WTC11 (cell line): ENCODE results near the gene SPEN. TPM values are rescaled to one million over a fixed set of nuclear protein-coding genes. Genes with fewer than 3 reads are reported as not detected.

Experiments used
- ATAC-seq: fragments of 200-7000 bp; cut with Tn5 transposase; 2 replicates; pipeline ENCODE4 v1.10.0; 2021; ENCODE audit warnings: mild to moderate bottlenecking, moderate library complexity
- CTCF ChIA-PET: fragments of 300-600 bp; sonication (Branson Sonifier 250); formaldehyde crosslinking; loops from one replicate; lab custom pipeline; 2021; ENCODE audit warnings: antibody characterized with exemption; lab: Charles Lee
- POLR2A ChIA-PET: fragments of 350-600 bp; sonication (Branson Sonifier 250); formaldehyde crosslinking; loops from one replicate; lab custom pipeline; 2021; ENCODE audit warnings: antibody characterized with exemption; lab: Charles Lee
- DNase-seq: peaks from one replicate; pipeline ENCODE4 v3.0.0; 2021; ENCODE audit warnings: low spot score
- H3K27ac Mint-ChIP-seq: 2 replicates; pipeline ENCODE4 v1.8.0; 2021; ENCODE audit warnings: mixed read lengths
- H3K27me3 Mint-ChIP-seq: 2 replicates; pipeline ENCODE4 v1.8.0; 2021; ENCODE audit warnings: low read depth, mild to moderate bottlenecking, moderate library complexity, mixed read lengths
- H3K36me3 Mint-ChIP-seq: 2 replicates; pipeline ENCODE4 v1.8.0; 2021; ENCODE audit warnings: mixed read lengths
- H3K4me1 Mint-ChIP-seq: 2 replicates; pipeline ENCODE4 v1.8.0; 2022; ENCODE audit warnings: mixed read lengths
- H3K4me3 Mint-ChIP-seq: 2 replicates; pipeline ENCODE4 v1.8.0; 2021; ENCODE audit warnings: mild to moderate bottlenecking, moderate library complexity, mixed read lengths
- H3K9me3 Mint-ChIP-seq: 2 replicates; pipeline ENCODE4 v1.8.0; 2021; ENCODE audit warnings: mixed read lengths
- ATF1 ChIP-seq: sonication (generic); formaldehyde crosslinking; IDR thresholded peaks from 2 replicates; pipeline ENCODE4 v1.8.1; 2023; ENCODE audit warnings: mild to moderate bottlenecking, moderate library complexity, missing genetic modification reagents
- ATF2 ChIP-seq: sonication (generic); formaldehyde crosslinking; IDR thresholded peaks from 2 replicates; pipeline ENCODE4 v1.8.1; 2022; ENCODE audit warnings: low read depth, missing genetic modification reagents, borderline replicate concordance
- ATF3 ChIP-seq: sonication (generic); formaldehyde crosslinking; conservative IDR thresholded peaks from 2 replicates; pipeline ENCODE4 v1.8.1; 2022; ENCODE audit warnings: mild to moderate bottlenecking, missing genetic modification reagents
- ETV6 ChIP-seq: sonication (generic); formaldehyde crosslinking; IDR thresholded peaks from 2 replicates; pipeline ENCODE4 v1.8.1; 2022; ENCODE audit warnings: mild to moderate bottlenecking, missing genetic modification reagents
- FOXP4 ChIP-seq: sonication (generic); formaldehyde crosslinking; IDR thresholded peaks from 2 replicates; pipeline ENCODE4 v1.8.0; 2022; ENCODE audit warnings: mild to moderate bottlenecking, missing genetic modification reagents
- GABPB1 ChIP-seq: sonication (generic); formaldehyde crosslinking; IDR thresholded peaks from 2 replicates; pipeline ENCODE4 v1.8.1; 2023; ENCODE audit warnings: mild to moderate bottlenecking, missing genetic modification reagents
- HMGA2 ChIP-seq: fragments of 250-450 bp; sonication (Bioruptor Pico); IDR thresholded peaks from 2 replicates; pipeline ENCODE4 v1.4.0; 2021; ENCODE audit warnings: mild to moderate bottlenecking, moderate library complexity
- HMGXB4 ChIP-seq: sonication (generic); formaldehyde crosslinking; IDR thresholded peaks from 2 replicates; pipeline ENCODE4 v1.8.1; 2023; ENCODE audit warnings: mild to moderate bottlenecking, moderate library complexity, missing genetic modification reagents
- IRF2 ChIP-seq: sonication (generic); formaldehyde crosslinking; IDR thresholded peaks from 2 replicates; pipeline ENCODE4 v1.8.0; 2022; ENCODE audit warnings: low read depth, missing genetic modification reagents, borderline replicate concordance
- JUN ChIP-seq: sonication (generic); formaldehyde crosslinking; IDR thresholded peaks from 2 replicates; pipeline ENCODE4 v1.8.0; 2023; ENCODE audit warnings: mild to moderate bottlenecking, missing genetic modification reagents
- MAX ChIP-seq: sonication (generic); formaldehyde crosslinking; IDR thresholded peaks from 2 replicates; pipeline ENCODE4 v1.8.0; 2022; ENCODE audit warnings: mild to moderate bottlenecking, missing genetic modification reagents
- NFATC4 ChIP-seq: fragments of 250-450 bp; sonication (Bioruptor Pico); IDR thresholded peaks from 2 replicates; pipeline ENCODE4 v1.9.0; 2021; ENCODE audit warnings: mild to moderate bottlenecking
- SP1 ChIP-seq: sonication (generic); formaldehyde crosslinking; conservative IDR thresholded peaks from 2 replicates; pipeline ENCODE4 v1.8.1; 2022; ENCODE audit warnings: missing genetic modification reagents
- TEAD1 ChIP-seq: sonication (generic); formaldehyde crosslinking; IDR thresholded peaks from 2 replicates; pipeline ENCODE4 v1.8.0; 2022; ENCODE audit warnings: mild to moderate bottlenecking, missing genetic modification reagents
- TP53 ChIP-seq: sonication (generic); formaldehyde crosslinking; IDR thresholded peaks from 2 replicates; pipeline ENCODE4 v1.8.1; 2023; ENCODE audit warnings: mild to moderate bottlenecking, missing genetic modification reagents
- ZBTB21 ChIP-seq: sonication (generic); formaldehyde crosslinking; IDR thresholded peaks from 2 replicates; pipeline ENCODE4 v1.8.1; 2023; ENCODE audit warnings: mild to moderate bottlenecking, missing genetic modification reagents, borderline replicate concordance
- ZNF232 ChIP-seq: sonication (generic); formaldehyde crosslinking; IDR thresholded peaks from 2 replicates; pipeline ENCODE4 v1.8.0; 2022; ENCODE audit warnings: mild to moderate bottlenecking, missing genetic modification reagents
- ZNF317 ChIP-seq: sonication (generic); formaldehyde crosslinking; IDR thresholded peaks from 2 replicates; pipeline ENCODE4 v1.8.1; 2023; ENCODE audit warnings: low read depth, mild to moderate bottlenecking, moderate library complexity, missing genetic modification reagents, borderline replicate concordance
- ZNF416 ChIP-seq: fragments of 250-450 bp; sonication (Bioruptor Pico); IDR thresholded peaks from 2 replicates; pipeline ENCODE4 v1.9.0; 2021; ENCODE audit warnings: mild to moderate bottlenecking, inconsistent platforms
- total RNA-seq: library from RNA; stranded (reverse); gene quantifications from 3 replicates; pipeline ENCODE4 v1.2.3, GENCODE V29; 2021

SPEN gene
- total RNA-seq, 1 experiment from 2014 or later = 48.8 TPM

- TF ChIP-seq FOXP4 (CRISPR knock-in tag) (no peak), ZBTB21 (CRISPR knock-in tag) (no peak), ZNF232 (CRISPR knock-in tag) (no peak), NFATC4 (CRISPR knock-in tag) (no peak), ZNF416 (CRISPR knock-in tag) (no peak), ATF2 (CRISPR knock-in tag) (no peak), ETV6 (no peak), SP1 (no peak), ATF3 (no peak), TP53 (CRISPR knock-in tag) (no peak), MAX (CRISPR knock-in tag) (no peak), HMGA2 (CRISPR knock-in tag) (no peak), HMGXB4 (CRISPR knock-in tag) (no peak), JUN (CRISPR knock-in tag) (no peak), GABPB1 (no peak)
- TF ChIP-seq, all 79 proteins: peak for 0
Observed at GRCh38 chr1:15983275-15983674, 135.8 kb downstream of the SPEN start (continued).

- Mint-ChIP-seq H3K27ac (no peak overlapping the region), H3K4me1 (no peaks in the 10 kb centered on the region), H3K9me3 (peaks cover 22% of the 10 kb centered on the region), H3K4me3 (no peak overlapping the region), H3K36me3 (no peaks in the 10 kb centered on the region), H3K27me3 (peaks cover 24% of the 10 kb centered on the region)
- CTCF ChIA-PET = no interaction called here
- DNase-seq (no peak), ATAC-seq (no peak)
- TF ChIP-seq ZNF317 (CRISPR knock-in tag) = no peak
- no peak for TF ChIP-seq JUN (CRISPR knock-in tag)
- TF ChIP-seq IRF2 = no peak
- no peak for TF ChIP-seq TP53 (CRISPR knock-in tag)
- POLR2A ChIA-PET = no interaction called here
Observed at GRCh38 chr1:15985611-15986297, 138.2 kb downstream of the SPEN start.

- Mint-ChIP-seq H3K9me3 (no peaks in the 10 kb centered on the region), H3K27me3 (peaks cover 3% of the 10 kb centered on the region; the same call in 1 of the 2 replicates), H3K36me3 (no peaks in the 10 kb centered on the region), H3K4me1 (no peaks in the 10 kb centered on the region), H3K27ac (no peak overlapping the region), H3K4me3 (no peak overlapping the region)
- ATAC-seq (no peak), DNase-seq (no peak)
- CTCF ChIA-PET = no interaction called here
- POLR2A ChIA-PET = no interaction called here
- TF ChIP-seq TEAD1 (CRISPR knock-in tag) (no peak), ATF1 (CRISPR knock-in tag) (no peak)
Observed at GRCh38 chr1:15988856-15989736, 141.6 kb downstream of the SPEN start.
